K562 (cell line): Measurements from ENCODE around the gene COL4A1. TPM values are rescaled to one million over a fixed set of nuclear protein-coding genes. Genes with fewer than 3 reads are reported as not detected.

ENCODE experiments used
- CSDE1 ChIP-seq, 2 experiments: fragments of 450-650 bp; IDR thresholded peaks; 2 replicates each; pipeline ENCODE4 v1.6.1; 2016; ENCODE audit warnings: mild to moderate bottlenecking in 1 of 2
- IRF1 ChIP-seq: sonication (generic); formaldehyde crosslinking; IDR thresholded peaks from 2 replicates; pipeline ENCODE4 v1.8.0; 2022; ENCODE audit warnings: missing genetic modification reagents, mild to moderate bottlenecking, borderline replicate concordance
- KDM4B ChIP-seq, 2 experiments: fragments of 450-650 bp in 1 of 2; sonication (generic) in 1 of 2; IDR thresholded peaks; 2 replicates each; pipeline ENCODE4 v1.6.1; 2016 to 2017; ENCODE audit warnings: borderline replicate concordance in 2 of 2, antibody characterized with exemption in 1 of 2, low read depth in 1 of 2, mild to moderate bottlenecking in 1 of 2
- MAX ChIP-seq: sonication (generic); formaldehyde crosslinking; IDR thresholded peaks from 2 replicates; pipeline ENCODE4 v1.9.0; 2022; ENCODE audit warnings: mild to moderate bottlenecking, missing genetic modification reagents
- MEIS2 ChIP-seq: fragments of 450-650 bp; IDR thresholded peaks from 2 replicates; pipeline ENCODE4 v1.6.1; 2014; ENCODE audit warnings: mild to moderate bottlenecking; ENCODE audit not compliant: partially characterized antibody
- NR2C2 ChIP-seq, 2 experiments: fragments of 200-800 bp in 1 of 2; sonication (Bioruptor generic) in 1 of 2; sonication (generic) in 1 of 2; formaldehyde crosslinking in 1 of 2; IDR thresholded peaks; 2 replicates each; pipeline versions ENCODE4 v1.6.1 to v1.8.0; 2016 to 2022; ENCODE audit warnings: mild to moderate bottlenecking in 1 of 2, missing compliant biosample characterization in 1 of 2, missing genetic modification characterization in 1 of 2, missing genetic modification reagents in 1 of 2
- NR3C1 ChIP-seq: sonication (generic); formaldehyde crosslinking; IDR thresholded peaks from 2 replicates; pipeline ENCODE4 v1.8.1; 2022; ENCODE audit warnings: missing genetic modification reagents
- PATZ1 ChIP-seq: fragments of 250-450 bp; sonication (Bioruptor Pico); IDR thresholded peaks from 2 replicates; pipeline ENCODE4 v1.5.0; 2020; ENCODE audit warnings: mild to moderate bottlenecking, borderline replicate concordance
- PTTG1 ChIP-seq: fragments of 450-650 bp; IDR thresholded peaks from 2 replicates; pipeline ENCODE4 v1.6.1; 2016; ENCODE audit warnings: low read depth, mild to moderate bottlenecking, missing genetic modification characterization, missing compliant biosample characterization
- RBM14 ChIP-seq: fragments of 200-400 bp; formaldehyde crosslinking; IDR thresholded peaks from 2 replicates; pipeline ENCODE4 v1.6.1; 2018; ENCODE audit warnings: low read depth, mild to moderate bottlenecking, low read length, moderate library complexity, borderline replicate concordance; ENCODE audit not compliant: insufficient read depth
- SFPQ ChIP-seq: fragments of 200-400 bp; formaldehyde crosslinking; IDR thresholded peaks from 2 replicates; pipeline ENCODE4 v1.6.1; 2017; ENCODE audit warnings: mild to moderate bottlenecking, low read depth, low read length, moderate library complexity
- STAG1 ChIP-seq: sonication (generic); formaldehyde crosslinking; IDR thresholded peaks from 2 replicates; pipeline ENCODE4 v1.5.0; 2020; ENCODE audit warnings: missing genetic modification reagents, borderline replicate concordance
- SUPT5H ChIP-seq: fragments of 450-650 bp; IDR thresholded peaks from 2 replicates; pipeline ENCODE4 v1.6.1; 2016
- ZNF133 ChIP-seq: fragments of 250-450 bp; sonication (Bioruptor Pico); IDR thresholded peaks from 2 replicates; pipeline ENCODE4 v1.4.0; 2020; ENCODE audit warnings: mild to moderate bottlenecking
- ZNF134 ChIP-seq: fragments of 250-450 bp; sonication (Bioruptor Pico); conservative IDR thresholded peaks from 2 replicates; pipeline ENCODE4 v1.4.0; 2020
- ZNF384 ChIP-seq: IDR thresholded peaks from 2 replicates; pipeline ENCODE4 v1.6.1; 2012; ENCODE audit warnings: low read depth, low read length, improper control_type of control experiment
- ZNF408 ChIP-seq: fragments of 250-450 bp; sonication (Bioruptor Pico); IDR thresholded peaks from 2 replicates; pipeline ENCODE4 v1.4.0; 2020; ENCODE audit warnings: low read depth, mild to moderate bottlenecking, moderate library complexity
- polyA plus RNA-seq, 8 experiments: library from polyadenylated mRNA; depleted of rRNA in 4 of 8; stranded (reverse) in 5 of 8; unstranded in 3 of 8; fragments of >200 nt; fragmentation: Nextera tagmentation in 2 of 8; fragmentation: Illumina TruSeq in 1 of 8; extraction: Ambion mirVana in 2 of 8; extraction: Trizol in 1 of 8; gene quantifications; 2 replicates each; pipeline versions ENCODE4 v1.2.1 to v1.2.3, GENCODE V29; 2011 to 2014; ENCODE audit warnings: inconsistent platforms in 1 of 8, missing spikeins in 1 of 8
- total RNA-seq, 7 experiments: library from RNA; depleted of rRNA in 6 of 7; stranded (reverse); fragments of >200 nt in 6 of 7; fragmentation: Illumina TruSeq in 2 of 7; extraction: Trizol in 2 of 7; gene quantifications; 2 replicates each; pipeline versions ENCODE4 v1.2.1 to v1.2.3, GENCODE V29; 2011 to 2021; ENCODE audit warnings: low replicate concordance in 1 of 7

COL4A1 gene
- total and polyA plus RNA-seq, 9 of the 15 experiments (the other 6 are each of a cell fraction or from before 2014, with no cell fraction given): 0.35 TPM; not detected in 8

- no peak for TF ChIP-seq NR3C1 (CRISPR knock-in tag)
- TF ChIP-seq ZNF384: peak; percentile 22; the same call in 1 of the 2 replicates
- TF ChIP-seq ZNF408 (CRISPR knock-in tag): no peak
- no peak for TF ChIP-seq ZNF133
- no peak for TF ChIP-seq SUPT5H
- no peak for TF ChIP-seq IRF1
- no peak for TF ChIP-seq NR2C2 (CRISPR knock-in tag; IDR thresholded peaks at IDR 0.05)
- no peak for TF ChIP-seq NR2C2 (tag; IDR thresholded peaks at IDR 0.05)
- no peak for TF ChIP-seq SFPQ
- TF ChIP-seq CSDE1 (IDR thresholded peaks at IDR 0.05): no peak
- no peak for TF ChIP-seq MAX (CRISPR knock-in tag)
- no peak for TF ChIP-seq MEIS2
- no peak for TF ChIP-seq PATZ1
- TF ChIP-seq RBM14: no peak
- no peak for TF ChIP-seq KDM4B (IDR thresholded peaks at IDR 0.05; ENCODE audit: borderline replicate concordance in 2 of 2, low read depth in 1 of 2)
- TF ChIP-seq PTTG1 (tag): no peak
- TF ChIP-seq STAG1 (CRISPR knock-in tag): peak; percentile 81; the same call in 1 of the 2 replicates
- TF ChIP-seq ZNF134: no peak
Observed at GRCh38 chr13:110116072-110116487, 190.9 kb downstream of the COL4A1 start (continued).
